Lung (tissue), 12 donors: ENCODE measurements around the gene RPS26. TPM values are rescaled to one million over a fixed set of nuclear protein-coding genes. Genes with fewer than 3 reads are reported as not detected.

Source experiments
- ATAC-seq: fragments of 200-7000 bp; cut with Tn5 transposase; one replicate; pipeline ENCODE4 v1.9.1; 2020; ENCODE audit warnings: moderate number of reproducible peaks; ENCODE audit not compliant: insufficient read depth, low FRiP score
- DNase-seq, 3 donors: peaks; one replicate each; pipeline ENCODE4 v3.0.0-alpha.2; 2013 to 2017
- H3K27ac ChIP-seq, 2 donors: one replicate each; pipeline ENCODE4 v1.5.1; 2013; ENCODE audit warnings: mild to moderate bottlenecking in 2 of 2, moderate library complexity in 2 of 2, control low read depth in 1 of 2, inconsistent platforms in 1 of 2, low read depth in 1 of 2, low read length in 1 of 2
- H3K27me3 ChIP-seq, 3 donors: one replicate each; pipeline ENCODE4 v1.5.1; 2013; ENCODE audit warnings: low read length in 2 of 3; ENCODE audit not compliant: control insufficient read depth in 3 of 3, insufficient read depth in 3 of 3
- H3K36me3 ChIP-seq, 4 donors: one replicate each; pipeline ENCODE4 v1.5.1; 2013; ENCODE audit warnings: low read length in 4 of 4, mild to moderate bottlenecking in 1 of 4, moderate library complexity in 1 of 4; ENCODE audit not compliant: control insufficient read depth in 4 of 4, insufficient read depth in 4 of 4
- H3K4me1 ChIP-seq, 5 donors: one replicate each; pipeline ENCODE4 v1.5.1; 2013; ENCODE audit warnings: low read length in 5 of 5, mild to moderate bottlenecking in 2 of 5, moderate library complexity in 1 of 5; ENCODE audit not compliant: control insufficient read depth in 5 of 5, insufficient read depth in 5 of 5
- H3K4me3 ChIP-seq: one replicate; pipeline ENCODE4 v1.5.1; 2013; ENCODE audit warnings: mild to moderate bottlenecking, control low read depth, moderate library complexity
- H3K9ac ChIP-seq, 2 donors: one replicate each; pipeline ENCODE4 v1.5.1; 2013; ENCODE audit warnings: low read length in 2 of 2, control low read depth in 1 of 2; ENCODE audit not compliant: insufficient read depth in 1 of 2
- H3K9me3 ChIP-seq, 4 donors: one replicate each; pipeline ENCODE4 v1.5.1; 2013; ENCODE audit warnings: low read length in 3 of 4, mild to moderate bottlenecking in 1 of 4, moderate library complexity in 1 of 4; ENCODE audit not compliant: control insufficient read depth in 4 of 4, insufficient read depth in 3 of 4
- CTCF ChIP-seq: IDR thresholded peaks from 2 replicates; pipeline ENCODE4 v1.5.1; 2012; ENCODE audit warnings: mild to moderate bottlenecking; ENCODE audit errors: control extremely low read depth, extremely low read depth
- WGBS, 2 donors: extraction: QIAGEN DNeasy Blood & Tissue Kit; methylation state at CpG; one replicate each; pipeline ENCODE4 v1.1.7; 2013; 5-methylcytosine and 5-hydroxymethylcytosine counted together
- polyA plus RNA-seq, 2 donors: library from polyadenylated mRNA; stranded (reverse); fragments of 200-250 nt; gene quantifications; one replicate each; pipeline ENCODE4 v1.2.1, GENCODE V29; 2013
- total RNA-seq, 2 donors: library from RNA; depleted of rRNA in 1 of 2; stranded (reverse); fragments of >200 nt in 1 of 2; gene quantifications; one replicate each; pipeline ENCODE4 v1.2.1, GENCODE V29; 2014 to 2021
- donor health status: control.
- donor health status: control.
- donor health status: Bipolar disorder and iron deficiency.
- donor health status: healthy.
- donor health status: DM: yes; HTN: yes; CAD: no.

The RPS26 gene
- total and polyA plus RNA-seq, 4 donors: 53.1 to 1,477 (median 591) TPM

DNA sequence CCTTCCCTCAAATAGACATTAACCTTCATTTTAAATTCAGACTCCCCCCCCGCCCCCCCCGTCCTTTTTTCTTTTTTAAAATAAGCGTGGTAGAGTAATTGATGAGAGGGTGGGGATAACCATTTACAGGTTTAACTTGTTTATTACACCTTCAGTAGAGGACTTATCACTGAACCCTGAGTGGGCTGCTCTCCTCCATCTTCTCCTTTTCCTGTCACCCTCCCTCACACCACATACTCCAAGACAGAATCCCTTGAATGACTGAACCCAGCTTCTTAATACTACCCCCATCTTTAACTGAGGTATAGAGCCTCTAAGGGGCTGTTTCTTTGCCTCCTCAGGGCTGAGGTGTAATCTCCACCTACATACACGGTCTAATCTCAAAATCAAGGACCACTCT is 24.5 kb upstream of the RPS26 start:
- H3K9ac ChIP-seq: no peak overlapping the region
- WGBS, 2 donors: 92 to 98% methylated on average over 4 of the region's 4 CpGs
- TF ChIP-seq CTCF: no peak

GRCh38 chr12:56018356-56018755 is 23.4 kb upstream of the RPS26 start:
- H3K4me3 ChIP-seq: no peak overlapping the region
- peaks cover 0 to 39% (median 3%) of the 10 kb centered on the region in 5 donors for H3K4me1 ChIP-seq
- 100% methylated on average over 1 of the region's 1 CpG for WGBS, 2 donors
- ATAC-seq (no peak), DNase-seq (no peak)
- no peaks in the 10 kb centered on the region for H3K9me3 ChIP-seq
- H3K27ac ChIP-seq: no peak overlapping the region
- no peak overlapping the region for H3K9ac ChIP-seq
- no peak for TF ChIP-seq CTCF
- peaks cover 0 to 4% (median 0%) of the 10 kb centered on the region in 4 donors for H3K36me3 ChIP-seq
- H3K27me3 ChIP-seq: no peaks in the 10 kb centered on the region

More for the DNA sequence above, 24.5 kb upstream of the RPS26 start:
- no peak for ATAC-seq
- peaks cover 0 to 29% (median 3%) of the 10 kb centered on the region in 5 donors for H3K4me1 ChIP-seq
- DNase-seq: no peak
- no peaks in the 10 kb centered on the region for H3K27me3 ChIP-seq
- no peaks in the 10 kb centered on the region for H3K9me3 ChIP-seq
- peaks cover 0 to 4% (median 0%) of the 10 kb centered on the region in 4 donors for H3K36me3 ChIP-seq
- H3K4me3 ChIP-seq: no peak overlapping the region
- no peak overlapping the region for H3K27ac ChIP-seq

DNA sequence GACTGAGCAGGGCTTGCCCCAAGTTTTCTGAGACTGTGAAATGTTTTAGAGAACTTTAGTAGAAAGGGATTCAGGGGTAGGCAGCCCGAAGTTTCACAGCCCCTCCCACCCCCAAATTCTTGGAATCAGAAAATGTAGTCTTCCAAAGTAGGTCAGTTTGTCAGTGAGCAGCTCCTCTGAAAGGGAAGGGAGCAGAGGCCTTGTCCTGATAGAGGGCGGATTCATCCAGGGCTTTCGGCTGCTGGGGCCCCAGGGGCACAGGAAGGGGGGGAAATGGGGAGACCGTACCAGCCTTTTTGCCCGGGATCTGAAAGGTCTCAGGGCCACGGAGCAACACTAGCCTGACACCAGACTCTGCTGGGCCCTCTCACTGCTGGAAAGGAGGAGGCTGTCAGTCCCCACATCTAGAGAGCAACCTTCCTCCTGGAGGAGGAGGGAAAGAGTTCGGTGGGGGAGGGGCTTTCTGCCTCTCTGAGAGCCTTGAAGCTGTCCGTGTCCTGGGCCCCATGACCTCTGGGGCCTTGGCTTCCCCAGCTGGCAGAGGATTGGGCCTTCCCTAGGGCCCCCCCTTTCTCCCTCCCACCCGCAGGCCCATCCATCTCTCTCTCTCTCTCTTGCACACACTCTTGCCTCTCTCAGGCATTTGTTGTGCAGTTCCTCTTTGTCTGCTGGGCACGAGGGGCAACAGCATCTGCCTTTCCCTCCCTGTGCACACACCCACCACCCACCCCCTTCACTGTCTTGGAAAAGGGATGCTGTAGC is 21.1 kb upstream of the RPS26 start, which contains the start of gene IKZF4:
Gene IKZF4 (plus strand): TSS at position 621 of the 762 bp plus-strand sequence. CDS start 451 bp downstream, outside the sequence.
- WGBS, 2 donors: 16 to 27% methylated on average over 9 to 10 of the region's 10 CpGs
- DNase-seq (peak; percentile 90 to 95 (median 91)), ATAC-seq (peak; percentile 17)
- Histone ChIP-seq H3K27me3 (no peaks in the 10 kb centered on the region), H3K27ac (peak within 1 kb of the TSS in 1 of 2 donors; percentile 73), H3K4me1 (peaks cover 0 to 55% (median 3%) of the 10 kb centered on the region in 5 donors), H3K9me3 (no peaks in the 10 kb centered on the region), H3K9ac (peak within 1 kb of the TSS; percentile 34 to 81), H3K36me3 (peaks cover 0 to 15% (median under 1%) of the 10 kb centered on the region in 4 donors), H3K4me3 (no peak within 1 kb of the TSS)
- no peak for TF ChIP-seq CTCF
